Neural cell (in vitro differentiated cells): Measurements from ENCODE around the gene JMJD6.

Experiments
- EP300 ChIP-seq: fragments of 450-650 bp; conservative IDR thresholded peaks from 2 replicates; pipeline ENCODE4 v1.6.1; 2014; ENCODE audit warnings: antibody characterized with exemption, mild to moderate bottlenecking, moderate library complexity; ENCODE audit not compliant: poor library complexity, severe bottlenecking
- EZH2 ChIP-seq: fragments of 200-600, 300-800 bp; shearing (Covaris generic), sonication (generic); IDR thresholded peaks from 2 replicates; pipeline ENCODE4 v1.6.1; 2014; ENCODE audit warnings: antibody characterized with exemption, low read length, borderline replicate concordance, mild to moderate bottlenecking; ENCODE audit not compliant: insufficient read depth, poor library complexity, severe bottlenecking
- TF ChIP-seq, protein P1 (sequence below): fragments of 450-650 bp; IDR thresholded peaks from 2 replicates; pipeline ENCODE4 v1.5.1; 2014; ENCODE audit warnings: antibody characterized with exemption, mild to moderate bottlenecking, moderate library complexity; ENCODE audit not compliant: poor library complexity, severe bottlenecking

- TF ChIP-seq EZH2 (no peak), EP300 (no peak)
- TF ChIP-seq, protein P1, sequence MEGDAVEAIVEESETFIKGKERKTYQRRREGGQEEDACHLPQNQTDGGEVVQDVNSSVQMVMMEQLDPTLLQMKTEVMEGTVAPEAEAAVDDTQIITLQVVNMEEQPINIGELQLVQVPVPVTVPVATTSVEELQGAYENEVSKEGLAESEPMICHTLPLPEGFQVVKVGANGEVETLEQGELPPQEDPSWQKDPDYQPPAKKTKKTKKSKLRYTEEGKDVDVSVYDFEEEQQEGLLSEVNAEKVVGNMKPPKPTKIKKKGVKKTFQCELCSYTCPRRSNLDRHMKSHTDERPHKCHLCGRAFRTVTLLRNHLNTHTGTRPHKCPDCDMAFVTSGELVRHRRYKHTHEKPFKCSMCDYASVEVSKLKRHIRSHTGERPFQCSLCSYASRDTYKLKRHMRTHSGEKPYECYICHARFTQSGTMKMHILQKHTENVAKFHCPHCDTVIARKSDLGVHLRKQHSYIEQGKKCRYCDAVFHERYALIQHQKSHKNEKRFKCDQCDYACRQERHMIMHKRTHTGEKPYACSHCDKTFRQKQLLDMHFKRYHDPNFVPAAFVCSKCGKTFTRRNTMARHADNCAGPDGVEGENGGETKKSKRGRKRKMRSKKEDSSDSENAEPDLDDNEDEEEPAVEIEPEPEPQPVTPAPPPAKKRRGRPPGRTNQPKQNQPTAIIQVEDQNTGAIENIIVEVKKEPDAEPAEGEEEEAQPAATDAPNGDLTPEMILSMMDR, result no peak
Observed at GRCh38 chr17:76709077-76709950, 17.1 kb downstream of the JMJD6 start.
